HepG2 (cell line): ENCODE data around the gene RAE1.

Experiments
- CREB1 ChIP-seq, 2 experiments: fragments of 450-650 bp in 1 of 2; IDR thresholded peaks; 2 replicates each; pipeline ENCODE4 v1.6.1; 2016 to 2017; ENCODE audit warnings: control low read depth in 1 of 2, mild to moderate bottlenecking in 1 of 2, missing compliant biosample characterization in 1 of 2, missing genetic modification characterization in 1 of 2
- CREB3 ChIP-seq: sonication (generic); formaldehyde crosslinking; IDR thresholded peaks from 2 replicates; pipeline ENCODE4 v1.5.0; 2020; ENCODE audit warnings: missing genetic modification reagents
- CTCF ChIP-seq: sonication (generic); formaldehyde crosslinking; IDR thresholded peaks from 2 replicates; pipeline ENCODE4 v1.5.0; 2020; ENCODE audit warnings: mild to moderate bottlenecking, missing genetic modification reagents, moderate library complexity
- E2F1 ChIP-seq: sonication (generic); formaldehyde crosslinking; IDR thresholded peaks from 2 replicates; pipeline ENCODE4 v1.5.0; 2020; ENCODE audit warnings: missing genetic modification reagents
- HINFP ChIP-seq: sonication (generic); formaldehyde crosslinking; IDR thresholded peaks from 2 replicates; pipeline ENCODE4 v1.4.0; 2020; ENCODE audit warnings: low read depth, mild to moderate bottlenecking, missing genetic modification reagents
- MYC ChIP-seq: sonication (generic); formaldehyde crosslinking; IDR thresholded peaks from 2 replicates; pipeline ENCODE4 v1.9.0; 2021; ENCODE audit warnings: missing genetic modification reagents, borderline replicate concordance
- RCOR2 ChIP-seq: IDR thresholded peaks from 2 replicates; pipeline ENCODE4 v1.6.1; 2016; ENCODE audit warnings: missing biosample characterization, missing genetic modification reagents
- REST ChIP-seq, 2 experiments: IDR thresholded peaks; 2 replicates each; pipeline ENCODE4 v1.6.1; 2011 to 2012; ENCODE audit warnings: low read length in 2 of 2, borderline replicate concordance in 1 of 2, low read depth in 1 of 2, mild to moderate bottlenecking in 1 of 2, moderate library complexity in 1 of 2
- ZBTB34 ChIP-seq: sonication (generic); formaldehyde crosslinking; IDR thresholded peaks from 2 replicates; pipeline ENCODE4 v1.8.0; 2022; ENCODE audit warnings: mild to moderate bottlenecking, missing genetic modification reagents
- ZFP91 ChIP-seq: sonication (generic); formaldehyde crosslinking; IDR thresholded peaks from 2 replicates; pipeline ENCODE4 v1.9.0; 2022; ENCODE audit warnings: missing genetic modification reagents, mild to moderate bottlenecking, borderline replicate concordance
- ZNF562 ChIP-seq: sonication (generic); formaldehyde crosslinking; IDR thresholded peaks from 2 replicates; pipeline ENCODE4 v1.8.0; 2022; ENCODE audit warnings: missing genetic modification reagents, borderline replicate concordance
- ZNF772 ChIP-seq: sonication (generic); formaldehyde crosslinking; IDR thresholded peaks from 2 replicates; pipeline ENCODE4 v1.5.0; 2020; ENCODE audit warnings: mild to moderate bottlenecking, missing genetic modification reagents
- ZNF782 ChIP-seq: sonication (generic); formaldehyde crosslinking; IDR thresholded peaks from 2 replicates; pipeline ENCODE4 v1.4.0; 2020; ENCODE audit warnings: missing genetic modification reagents, mild to moderate bottlenecking, borderline replicate concordance

GRCh38 chr20:57315976-57316480 is 35.0 kb upstream of the RAE1 start:
- TF ChIP-seq ZNF562 (CRISPR knock-in tag) (no peak), CTCF (no peak), ZNF772 (no peak), REST (IDR thresholded peaks at IDR 0.05; ENCODE audit: borderline replicate concordance in 1 of 2, low read depth in 1 of 2, low read length in 2 of 2) (no peak), CREB1 (IDR thresholded peaks at IDR 0.05) (no peak), CREB1 (CRISPR knock-in tag; IDR thresholded peaks at IDR 0.05) (no peak), HINFP (no peak), RCOR2 (no peak), E2F1 (CRISPR knock-in tag) (no peak), ZFP91 (CRISPR knock-in tag) (no peak), ZBTB34 (CRISPR knock-in tag) (no peak), ZNF782 (CRISPR knock-in tag) (no peak), MYC (no peak), CREB3 (CRISPR knock-in tag) (no peak)
